Type B pancreatic cell (in vitro differentiated cells): ENCODE results near the gene CPSF3. TPM values are rescaled to one million over a fixed set of nuclear protein-coding genes. Genes with fewer than 3 reads are reported as not detected.
"Not testable (repeated sequence)": the region's sequence is repeated elsewhere in the genome, so short reads cannot be mapped to it uniquely, and the experiment has no call there.

Source experiments
- DNase-seq: peaks from one replicate; pipeline ENCODE4 v3.0.0; 2021; ENCODE audit warnings: mixed read lengths; ENCODE audit not compliant: unreplicated experiment; ENCODE audit errors: extremely low spot score
- H3K27ac Mint-ChIP-seq: 2 replicates; pipeline ENCODE4 v1.8.0; 2021; ENCODE audit warnings: mild to moderate bottlenecking, mixed read lengths
- H3K27me3 Mint-ChIP-seq: 2 replicates; pipeline ENCODE4 v1.8.0; 2021; ENCODE audit warnings: mixed read lengths
- H3K36me3 Mint-ChIP-seq: 2 replicates; pipeline ENCODE4 v1.8.0; 2021; ENCODE audit warnings: mixed read lengths
- H3K4me1 Mint-ChIP-seq: one replicate; pipeline ENCODE4 v1.8.0; 2021; ENCODE audit warnings: mixed read lengths; ENCODE audit not compliant: unreplicated experiment
- H3K4me3 Mint-ChIP-seq: 2 replicates; pipeline ENCODE4 v1.8.0; 2021; ENCODE audit warnings: mild to moderate bottlenecking, mixed read lengths
- H3K9me3 Mint-ChIP-seq: 2 replicates; pipeline ENCODE4 v1.8.0; 2021; ENCODE audit warnings: mixed read lengths
- total RNA-seq: library from RNA; stranded (reverse); gene quantifications from 2 replicates; pipeline ENCODE4 v1.2.1, GENCODE V29; 2021; ENCODE audit warnings: low replicate concordance
- TF ChIP-seq, protein P1 (sequence below): fragments of 200-600 bp; sonication (generic); conservative IDR thresholded peaks from 2 replicates; pipeline ENCODE4 v1.5.0; 2021; ENCODE audit warnings: antibody characterized with exemption, mild to moderate bottlenecking

Gene CPSF3
- total RNA-seq, 1 donor from 2014 or later = 60.6 TPM

- Mint-ChIP-seq H3K27me3 (no peaks in the 10 kb centered on the region), H3K4me3 (no peak overlapping the region), H3K27ac (no peak overlapping the region), H3K36me3 (peaks cover 29% of the 10 kb centered on the region), H3K4me1 (peaks cover 5% of the 10 kb centered on the region), H3K9me3 (no peaks in the 10 kb centered on the region)
- TF ChIP-seq, protein P1, sequence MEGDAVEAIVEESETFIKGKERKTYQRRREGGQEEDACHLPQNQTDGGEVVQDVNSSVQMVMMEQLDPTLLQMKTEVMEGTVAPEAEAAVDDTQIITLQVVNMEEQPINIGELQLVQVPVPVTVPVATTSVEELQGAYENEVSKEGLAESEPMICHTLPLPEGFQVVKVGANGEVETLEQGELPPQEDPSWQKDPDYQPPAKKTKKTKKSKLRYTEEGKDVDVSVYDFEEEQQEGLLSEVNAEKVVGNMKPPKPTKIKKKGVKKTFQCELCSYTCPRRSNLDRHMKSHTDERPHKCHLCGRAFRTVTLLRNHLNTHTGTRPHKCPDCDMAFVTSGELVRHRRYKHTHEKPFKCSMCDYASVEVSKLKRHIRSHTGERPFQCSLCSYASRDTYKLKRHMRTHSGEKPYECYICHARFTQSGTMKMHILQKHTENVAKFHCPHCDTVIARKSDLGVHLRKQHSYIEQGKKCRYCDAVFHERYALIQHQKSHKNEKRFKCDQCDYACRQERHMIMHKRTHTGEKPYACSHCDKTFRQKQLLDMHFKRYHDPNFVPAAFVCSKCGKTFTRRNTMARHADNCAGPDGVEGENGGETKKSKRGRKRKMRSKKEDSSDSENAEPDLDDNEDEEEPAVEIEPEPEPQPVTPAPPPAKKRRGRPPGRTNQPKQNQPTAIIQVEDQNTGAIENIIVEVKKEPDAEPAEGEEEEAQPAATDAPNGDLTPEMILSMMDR = no peak
- no peak for DNase-seq
Measured at GRCh38 chr2:9492927-9493326, 69.5 kb downstream of the CPSF3 start.

GRCh38 chr2:9493478-9493877 is 70.0 kb downstream of the CPSF3 start:
- H3K27me3 Mint-ChIP-seq = no peaks in the 10 kb centered on the region

DNA sequence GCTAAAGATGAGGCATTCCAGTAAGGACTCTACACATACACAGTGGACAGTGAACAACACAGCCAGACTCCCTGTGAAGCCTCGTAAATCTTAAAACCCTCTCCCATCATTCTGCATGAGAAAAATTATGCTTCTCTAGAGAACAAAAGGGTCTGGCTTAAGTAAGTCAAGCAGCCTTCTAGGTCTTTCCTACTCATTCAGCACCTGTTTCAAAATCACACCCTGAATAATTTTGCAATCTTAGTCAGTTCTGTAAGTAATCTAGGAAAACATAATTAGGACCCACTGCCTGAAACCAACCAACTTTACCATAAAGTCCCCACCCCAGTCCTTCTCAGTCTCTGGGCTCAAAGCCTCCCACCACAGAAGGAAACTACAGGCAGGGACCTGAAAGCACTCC is 70.6 kb downstream of the CPSF3 start:
- Mint-ChIP-seq H3K9me3 (no peaks in the 10 kb centered on the region), H3K36me3 (peaks cover 27% of the 10 kb centered on the region), H3K4me1 (peaks cover 5% of the 10 kb centered on the region), H3K27me3 (no peaks in the 10 kb centered on the region), H3K27ac (peak overlapping the region; percentile 12), H3K4me3 (no peak overlapping the region)
- DNase-seq = no peak
- TF ChIP-seq, protein P1 = no peak

More at GRCh38 chr2:9493478-9493877, 70.0 kb downstream of the CPSF3 start:
- peaks cover 33% of the 10 kb centered on the region for H3K36me3 Mint-ChIP-seq
- peaks cover 5% of the 10 kb centered on the region for H3K4me1 Mint-ChIP-seq
- H3K4me3 Mint-ChIP-seq = no peak overlapping the region
- no peak for DNase-seq
- no peak overlapping the region for H3K27ac Mint-ChIP-seq
- no peaks in the 10 kb centered on the region for H3K9me3 Mint-ChIP-seq
- TF ChIP-seq, protein P1 = no peak

DNA sequence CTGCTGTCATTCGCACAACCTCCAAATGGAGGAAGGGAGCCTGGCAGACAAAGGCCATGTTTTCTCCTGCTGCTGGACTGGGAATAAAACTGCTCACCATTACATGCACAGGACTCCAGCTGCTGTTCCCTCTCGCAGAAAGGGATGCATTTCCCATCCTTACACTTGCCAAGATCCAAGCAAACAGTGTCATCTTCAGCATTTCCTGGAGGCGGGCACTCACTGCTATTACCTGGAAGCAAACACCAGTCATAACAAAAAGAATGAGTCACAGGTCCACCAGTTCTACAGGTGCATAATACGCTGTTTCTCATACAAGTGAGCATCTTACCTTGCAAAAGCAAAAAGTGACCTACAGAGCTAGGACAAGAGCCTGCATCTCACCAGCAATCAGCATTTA is 73.6 kb downstream of the CPSF3 start:
- peaks cover 1% of the 10 kb centered on the region for H3K4me1 Mint-ChIP-seq
- TF ChIP-seq, protein P1 = no peak
- H3K9me3 Mint-ChIP-seq = no peaks in the 10 kb centered on the region
- DNase-seq = no peak
- H3K27me3 Mint-ChIP-seq = no peaks in the 10 kb centered on the region
- H3K4me3 Mint-ChIP-seq = no peak overlapping the region
- peak overlapping the region; percentile 68 for H3K27ac Mint-ChIP-seq
- H3K36me3 Mint-ChIP-seq = peaks cover 33% of the 10 kb centered on the region

- Mint-ChIP-seq H3K4me1 (peaks cover 5% of the 10 kb centered on the region), H3K4me3 (no peak overlapping the region), H3K27me3 (no peaks in the 10 kb centered on the region), H3K36me3 (peaks cover 33% of the 10 kb centered on the region), H3K27ac (no peak overlapping the region), H3K9me3 (no peaks in the 10 kb centered on the region)
- TF ChIP-seq, protein P1 = no peak
- DNase-seq = no peak
Measured at GRCh38 chr2:9498210-9498609, 74.8 kb downstream of the CPSF3 start.

DNA sequence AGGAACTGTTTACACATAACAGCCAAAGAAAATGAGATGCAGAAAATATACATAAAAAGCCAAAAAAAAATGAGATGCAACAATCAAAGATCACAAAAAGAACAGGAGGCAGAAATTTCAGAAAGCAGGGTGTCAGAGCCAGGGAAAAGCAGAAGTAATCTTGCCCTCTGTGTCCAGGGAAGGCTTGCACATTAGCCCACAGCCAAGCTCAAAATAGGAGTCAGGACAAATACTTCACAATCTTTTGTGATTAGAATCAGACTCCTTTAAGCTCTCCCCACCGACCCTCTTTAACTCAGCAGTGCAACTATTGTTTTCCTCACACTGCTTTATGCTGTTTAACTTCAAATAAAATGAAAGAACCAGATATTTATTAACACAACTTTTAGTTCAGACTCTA is 85.5 kb downstream of the CPSF3 start:
- H3K27ac Mint-ChIP-seq = no peak overlapping the region
- H3K4me3 Mint-ChIP-seq = no peak overlapping the region
- no peaks in the 10 kb centered on the region for H3K4me1 Mint-ChIP-seq
- no peaks in the 10 kb centered on the region for H3K27me3 Mint-ChIP-seq
- TF ChIP-seq, protein P1 = no peak
- DNase-seq = no peak
- peaks cover 20% of the 10 kb centered on the region for H3K36me3 Mint-ChIP-seq
- no peaks in the 10 kb centered on the region for H3K9me3 Mint-ChIP-seq

DNA sequence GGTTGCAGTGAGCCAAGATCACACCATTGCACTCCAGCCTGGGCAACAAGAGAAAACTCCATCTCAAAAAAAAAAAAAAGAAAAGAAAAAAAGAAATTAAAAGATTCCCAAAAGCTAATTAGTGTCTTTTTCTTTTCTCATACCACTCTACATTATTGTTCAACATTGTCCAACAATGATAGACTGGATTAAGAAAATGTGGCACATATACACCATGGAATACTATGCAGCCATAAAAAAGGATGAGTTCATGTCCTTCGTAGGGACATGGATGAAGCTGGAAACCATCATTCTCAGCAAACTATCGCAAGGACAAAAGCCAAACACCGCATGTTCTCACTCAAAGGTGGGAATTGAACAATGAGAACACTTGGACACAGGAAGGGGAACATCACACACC is 90.5 kb downstream of the CPSF3 start:
- DNase-seq, H3K4me1 Mint-ChIP-seq, H3K27me3 Mint-ChIP-seq, H3K4me3 Mint-ChIP-seq, H3K27ac Mint-ChIP-seq, H3K9me3 Mint-ChIP-seq: not testable (repeated sequence)
- H3K36me3 Mint-ChIP-seq = peaks cover 20% of the 10 kb centered on the region
